NCI-H2196 (cell line): ENCODE data around the gene SLC2A13.
A peak's percentile ranks its signal among the peaks of the same experiment; 100 is the strongest.
"Not testable (repeated sequence)": the region's sequence is repeated elsewhere in the genome, so short reads cannot be mapped to it uniquely, and the experiment has no call there.

Experiments
- DNase-seq: peaks from one replicate; lab custom pipeline; 2025; ENCODE audit not compliant: unreplicated experiment; lab: John Stamatoyannopoulos, UW

SLC2A13 gene

GRCh38 chr12:39764944-39765560 lies 340.8 kb downstream of the SLC2A13 start:
- DNase-seq = peak; percentile 8

- DNase-seq = no peak
These were observed 342.1 kb downstream of the SLC2A13 start for GRCh38 chr12:39763890-39764169.

- DNase-seq = no peak
These were observed 342.6 kb downstream of the SLC2A13 start for GRCh38 chr12:39763071-39763889.

GRCh38 chr12:39755478-39755877 lies 350.4 kb downstream of the SLC2A13 start:
- no peak for DNase-seq

- no peak for DNase-seq
These were observed 353.3 kb downstream of the SLC2A13 start for GRCh38 chr12:39752482-39753137.

GRCh38 chr12:39746151-39746550 lies 359.7 kb downstream of the SLC2A13 start:
- DNase-seq = not testable (repeated sequence)

- DNase-seq = no peak
These were observed 362.2 kb downstream of the SLC2A13 start for GRCh38 chr12:39743655-39744054.

GRCh38 chr12:39736406-39736805 lies 369.5 kb downstream of the SLC2A13 start:
- DNase-seq = no peak

- no peak for DNase-seq
These were observed 382.1 kb downstream of the SLC2A13 start for GRCh38 chr12:39723831-39724230.

- no peak for DNase-seq
These were observed 383.4 kb downstream of the SLC2A13 start for GRCh38 chr12:39722504-39722903.

- no peak for DNase-seq
These were observed 392.3 kb downstream of the SLC2A13 start for GRCh38 chr12:39713552-39713951.

GRCh38 chr12:39712334-39712733 lies 393.5 kb downstream of the SLC2A13 start:
- no peak for DNase-seq
